Prostate gland (tissue), 2 donors: ENCODE measurements around the gene ANAPC4. TPM values are rescaled to one million over a fixed set of nuclear protein-coding genes. Genes with fewer than 3 reads are reported as not detected.

ENCODE experiments used
- DNase-seq: peaks from one replicate; pipeline ENCODE4 v3.0.0-alpha.2; 2019; ENCODE audit warnings: low spot score
- H3K27ac ChIP-seq, 2 donors: fragments of 200-600 bp; sonication (generic); 2 replicates each; pipeline ENCODE4 v1.5.1; 2017 to 2019
- H3K27me3 ChIP-seq: fragments of 200-600 bp; sonication (generic); replicated peaks from 2 replicates; pipeline ENCODE4 v1.5.1; 2019; ENCODE audit not compliant: insufficient read depth
- H3K36me3 ChIP-seq, 2 donors: fragments of 200-600 bp; sonication (generic); 1 replicate in 1 of 2; 2 replicates in 1 of 2; pipeline versions ENCODE4 v1.5.1 to v1.8.1; 2017 to 2019
- H3K4me1 ChIP-seq: fragments of 200-600 bp; sonication (generic); replicated peaks from 2 replicates; pipeline ENCODE4 v1.5.1; 2019
- H3K4me3 ChIP-seq, 2 donors: fragments of 200-600 bp; sonication (generic); 2 replicates each; pipeline ENCODE4 v1.5.1; 2017 to 2019
- H3K9me3 ChIP-seq: fragments of 200-600 bp; sonication (generic); 2 replicates; pipeline ENCODE4 v1.5.1; 2017
- POLR2A ChIP-seq: fragments of 450-650 bp; IDR thresholded peaks from one replicate; pipeline ENCODE4 v1.6.1; 2016; ENCODE audit warnings: antibody characterized with exemption, mild to moderate bottlenecking
- POLR2AphosphoS5 ChIP-seq: sonication (generic); formaldehyde crosslinking; IDR thresholded peaks from one replicate; pipeline ENCODE4 v1.6.1; 2017; ENCODE audit warnings: antibody characterized with exemption
- WGBS: methylation state at CpG from one replicate; pipeline ENCODE4 v1.1.5; 2018; 5-methylcytosine and 5-hydroxymethylcytosine counted together
- intact Hi-C: fragments of 100-400 bp; cut with DNase I; formaldehyde crosslinking; loops from one replicate; pipeline ENCODE4 v1.14.2; 2022
- total RNA-seq, 2 donors: library from RNA; depleted of rRNA; stranded (reverse); fragments of >200 nt; gene quantifications; one replicate each; pipeline ENCODE4 v1.1.0, GENCODE V29; 2016
- TF ChIP-seq, protein P1 (sequence below), 4 experiments: fragments of 200-600 bp in 2 of 4; fragments of 450-650 bp in 2 of 4; sonication (generic) in 2 of 4; IDR thresholded peaks; 1 replicate in 3 of 4; 2 replicates in 1 of 4; pipeline ENCODE4 v1.5.1; 2016 to 2019; ENCODE audit warnings: antibody characterized with exemption in 4 of 4, mild to moderate bottlenecking in 2 of 4, moderate library complexity in 2 of 4

Gene ANAPC4
- total RNA-seq, 2 donors from 2014 or later, result 20.2 to 20.7 TPM

DNA sequence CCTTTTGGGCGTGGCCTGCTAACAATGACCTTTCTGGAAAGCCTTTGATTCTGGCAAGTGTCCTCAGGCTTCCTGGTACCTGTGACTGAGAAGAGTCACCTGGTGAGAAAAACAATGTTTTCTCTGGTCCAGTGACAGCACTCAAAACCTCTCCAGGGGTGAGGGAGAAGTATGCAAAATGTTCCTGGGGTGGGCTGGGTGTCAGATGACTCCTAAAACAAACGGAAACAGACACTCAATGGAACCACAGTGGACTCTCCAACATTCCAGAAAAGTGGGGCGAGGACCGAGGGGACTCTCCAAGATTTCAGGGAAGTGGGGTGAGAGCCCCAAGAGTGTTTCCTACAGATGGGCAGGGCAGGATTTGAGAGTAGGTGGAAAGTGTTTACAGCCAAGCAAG, 69.5 kb downstream of the ANAPC4 start:
- WGBS, result 52% methylated on average over 4 of the region's 4 CpGs

GRCh38 chr4:25448379-25449109, 71.5 kb downstream of the ANAPC4 start:
- intact Hi-C loops, result no loop called here
- no peaks in the 10 kb centered on the region for H3K9me3 ChIP-seq
- DNase-seq, result no peak
- H3K4me3 ChIP-seq, result no peak overlapping the region
- H3K27ac ChIP-seq, result no peak overlapping the region
- TF ChIP-seq, protein P1, sequence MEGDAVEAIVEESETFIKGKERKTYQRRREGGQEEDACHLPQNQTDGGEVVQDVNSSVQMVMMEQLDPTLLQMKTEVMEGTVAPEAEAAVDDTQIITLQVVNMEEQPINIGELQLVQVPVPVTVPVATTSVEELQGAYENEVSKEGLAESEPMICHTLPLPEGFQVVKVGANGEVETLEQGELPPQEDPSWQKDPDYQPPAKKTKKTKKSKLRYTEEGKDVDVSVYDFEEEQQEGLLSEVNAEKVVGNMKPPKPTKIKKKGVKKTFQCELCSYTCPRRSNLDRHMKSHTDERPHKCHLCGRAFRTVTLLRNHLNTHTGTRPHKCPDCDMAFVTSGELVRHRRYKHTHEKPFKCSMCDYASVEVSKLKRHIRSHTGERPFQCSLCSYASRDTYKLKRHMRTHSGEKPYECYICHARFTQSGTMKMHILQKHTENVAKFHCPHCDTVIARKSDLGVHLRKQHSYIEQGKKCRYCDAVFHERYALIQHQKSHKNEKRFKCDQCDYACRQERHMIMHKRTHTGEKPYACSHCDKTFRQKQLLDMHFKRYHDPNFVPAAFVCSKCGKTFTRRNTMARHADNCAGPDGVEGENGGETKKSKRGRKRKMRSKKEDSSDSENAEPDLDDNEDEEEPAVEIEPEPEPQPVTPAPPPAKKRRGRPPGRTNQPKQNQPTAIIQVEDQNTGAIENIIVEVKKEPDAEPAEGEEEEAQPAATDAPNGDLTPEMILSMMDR (IDR thresholded peaks at IDR 0.05), result no peak
- no peak for TF ChIP-seq POLR2A
- no peaks in the 10 kb centered on the region for H3K27me3 ChIP-seq
- WGBS, result 61% methylated on average over 5 of the region's 5 CpGs
- H3K36me3 ChIP-seq, result no peaks in the 10 kb centered on the region
- no peaks in the 10 kb centered on the region for H3K4me1 ChIP-seq

More for the DNA sequence above, 69.5 kb downstream of the ANAPC4 start:
- H3K27me3 ChIP-seq, result no peaks in the 10 kb centered on the region
- TF ChIP-seq POLR2AphosphoS5, result no peak
- TF ChIP-seq POLR2A, result no peak
- TF ChIP-seq, protein P1 (IDR thresholded peaks at IDR 0.05), result no peak
- no peak overlapping the region for H3K27ac ChIP-seq
- H3K9me3 ChIP-seq, result no peaks in the 10 kb centered on the region
- H3K4me1 ChIP-seq, result no peaks in the 10 kb centered on the region
- no peak for DNase-seq
- intact Hi-C loops, result no loop called here
- no peak overlapping the region for H3K4me3 ChIP-seq
- no peaks in the 10 kb centered on the region for H3K36me3 ChIP-seq

DNA sequence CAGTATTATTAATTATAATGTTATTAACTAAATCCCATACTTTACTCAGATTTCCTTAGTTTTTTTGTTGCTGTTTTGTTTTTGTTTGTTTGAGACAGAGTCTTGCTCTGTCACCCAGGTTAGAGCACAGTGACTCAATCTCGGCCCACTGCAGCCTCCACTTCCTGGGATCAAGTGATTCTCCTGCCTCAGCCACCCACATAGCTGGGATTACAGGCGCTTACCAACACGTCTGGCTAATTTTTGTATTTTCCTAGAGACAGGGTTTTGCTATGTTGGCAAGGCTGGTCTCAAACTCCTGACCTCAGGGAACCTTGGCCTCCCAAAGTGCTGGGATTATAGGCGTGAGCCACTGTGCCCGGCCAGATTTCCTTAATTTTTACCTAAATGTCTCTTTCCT, 72.2 kb downstream of the ANAPC4 start:
- H3K27ac ChIP-seq, result no peak overlapping the region

DNA sequence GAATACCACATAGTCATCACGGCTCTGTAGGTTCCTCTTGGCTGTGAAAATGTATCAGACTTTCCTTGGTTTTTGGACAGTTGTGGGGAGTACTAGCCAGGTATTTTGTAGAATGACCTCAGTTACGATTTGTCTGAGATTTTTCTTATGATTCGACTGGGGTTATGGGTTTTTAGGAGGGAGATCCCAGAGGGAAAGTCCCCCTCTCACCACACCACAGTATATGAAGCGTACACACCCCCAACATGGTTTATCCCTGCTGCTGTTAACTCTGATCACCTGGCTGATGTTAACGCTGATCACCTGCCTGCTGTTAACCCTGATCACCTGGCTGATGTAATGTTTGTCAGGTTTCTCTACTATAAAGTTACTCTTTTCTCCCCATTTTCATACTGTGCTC, 72.6 kb downstream of the ANAPC4 start:
- Histone ChIP-seq H3K27ac (no peak overlapping the region), H3K4me1 (no peaks in the 10 kb centered on the region), H3K4me3 (no peak overlapping the region), H3K27me3 (no peaks in the 10 kb centered on the region), H3K9me3 (no peaks in the 10 kb centered on the region), H3K36me3 (no peaks in the 10 kb centered on the region)
- TF ChIP-seq POLR2AphosphoS5 (no peak), POLR2A (no peak)
- TF ChIP-seq, protein P1 (IDR thresholded peaks at IDR 0.05), result no peak
- WGBS, result 77% methylated on average over 5 of the region's 5 CpGs
- intact Hi-C loops, result no loop called here
- DNase-seq, result no peak

More for the DNA sequence above, 72.2 kb downstream of the ANAPC4 start:
- no peak for DNase-seq
- Histone ChIP-seq H3K9me3 (no peaks in the 10 kb centered on the region), H3K27me3 (no peaks in the 10 kb centered on the region), H3K4me3 (no peak overlapping the region), H3K4me1 (no peaks in the 10 kb centered on the region), H3K36me3 (no peaks in the 10 kb centered on the region)
- intact Hi-C loops, result no loop called here
- no peak for TF ChIP-seq POLR2AphosphoS5
- TF ChIP-seq, protein P1 (IDR thresholded peaks at IDR 0.05), result no peak
- no peak for TF ChIP-seq POLR2A
- WGBS, result 86% methylated on average over 5 of the region's 5 CpGs

GRCh38 chr4:25450491-25450901, 73.4 kb downstream of the ANAPC4 start:
- no peaks in the 10 kb centered on the region for H3K36me3 ChIP-seq
- H3K27me3 ChIP-seq, result no peaks in the 10 kb centered on the region
- 78% methylated on average over 4 of the region's 4 CpGs for WGBS
- no peak for DNase-seq
- H3K4me3 ChIP-seq, result no peak overlapping the region
- intact Hi-C loops, result no loop called here
- no peaks in the 10 kb centered on the region for H3K9me3 ChIP-seq
- H3K27ac ChIP-seq, result no peak overlapping the region
- no peak for TF ChIP-seq POLR2A
- TF ChIP-seq, protein P1 (IDR thresholded peaks at IDR 0.05), result no peak
- no peak for TF ChIP-seq POLR2AphosphoS5
- H3K4me1 ChIP-seq, result no peaks in the 10 kb centered on the region
